IMR-90 (cell line): ENCODE results near the gene WNT7B.

Experiments used
- BHLHE40 ChIP-seq: fragments of 150-350 bp; IDR thresholded peaks from 2 replicates; pipeline ENCODE4 v1.6.1; 2016; ENCODE audit warnings: mild to moderate bottlenecking, low read depth, low read length
- CEBPB ChIP-seq: IDR thresholded peaks from 2 replicates; pipeline ENCODE4 v1.6.1; 2012; ENCODE audit warnings: low read depth, low read length, improper control_type of control experiment
- CHD1 ChIP-seq: IDR thresholded peaks from 2 replicates; pipeline ENCODE4 v1.6.1; 2012; ENCODE audit warnings: low read depth, low read length, improper control_type of control experiment
- CTCF ChIP-seq: conservative IDR thresholded peaks from 2 replicates; pipeline ENCODE4 v1.5.1; 2012; ENCODE audit warnings: mild to moderate bottlenecking, low read depth, low read length, improper control_type of control experiment
- FOS ChIP-seq: fragments of 150-350 bp; IDR thresholded peaks from 2 replicates; pipeline ENCODE4 v1.6.1; 2016; ENCODE audit warnings: low read depth, low read length
- MAFK ChIP-seq: IDR thresholded peaks from 2 replicates; pipeline ENCODE4 v1.6.1; 2012; ENCODE audit warnings: low read depth, low read length, improper control_type of control experiment
- MAZ ChIP-seq: IDR thresholded peaks from 2 replicates; pipeline ENCODE4 v1.6.1; 2012; ENCODE audit warnings: low read depth, mild to moderate bottlenecking, low read length, improper control_type of control experiment, moderate library complexity, borderline replicate concordance
- NFE2L2 ChIP-seq: fragments of 150-350 bp; IDR thresholded peaks from 2 replicates; pipeline ENCODE4 v1.6.1; 2016; ENCODE audit warnings: low read depth, mild to moderate bottlenecking, low read length
- POLR2A ChIP-seq: IDR thresholded peaks from 2 replicates; pipeline ENCODE4 v1.6.1; 2012; ENCODE audit warnings: mild to moderate bottlenecking, low read depth, low read length
- RAD21 ChIP-seq: IDR thresholded peaks from 2 replicates; pipeline ENCODE4 v1.6.1; 2012; ENCODE audit warnings: low read length, improper control_type of control experiment
- RCOR1 ChIP-seq: IDR thresholded peaks from 2 replicates; pipeline ENCODE4 v1.6.1; 2012; ENCODE audit warnings: mild to moderate bottlenecking, low read length, improper control_type of control experiment; ENCODE audit not compliant: insufficient replicate concordance
- RFX5 ChIP-seq: IDR thresholded peaks from 2 replicates; pipeline ENCODE4 v1.8.0; 2012; ENCODE audit warnings: low read depth, mild to moderate bottlenecking, low read length, moderate library complexity
- SMC3 ChIP-seq: fragments of 150-350 bp; IDR thresholded peaks from 2 replicates; pipeline ENCODE4 v1.6.1; 2016; ENCODE audit warnings: low read depth, mild to moderate bottlenecking, antibody characterized with exemption, low read length, moderate library complexity
- USF2 ChIP-seq: fragments of 150-350 bp; IDR thresholded peaks from 2 replicates; pipeline ENCODE4 v1.6.1; 2017; ENCODE audit warnings: mild to moderate bottlenecking, antibody characterized with exemption, low read length, low read depth

- TF ChIP-seq SMC3 (no peak), CTCF (no peak), POLR2A (no peak), USF2 (no peak), NFE2L2 (no peak), RAD21 (no peak), FOS (no peak), CHD1 (no peak), RFX5 (no peak), BHLHE40 (no peak), MAZ (no peak), CEBPB (no peak), RCOR1 (no peak), MAFK (no peak)
These were observed 3.3 kb upstream of the WNT7B start for GRCh38 chr22:45980268-45980570.
